Urinary bladder (tissue), 4 donors: ENCODE data around the gene IMPA2. TPM values are rescaled to one million over a fixed set of nuclear protein-coding genes. Genes with fewer than 3 reads are reported as not detected.
"Not testable (repeated sequence)": the region's sequence is repeated elsewhere in the genome, so short reads cannot be mapped to it uniquely, and the experiment has no call there.

Source experiments
- DNase-seq: peaks from one replicate; pipeline ENCODE4 v3.0.0-alpha.2; 2015; ENCODE audit errors: extremely low spot score
- H3K27ac ChIP-seq: one replicate; pipeline ENCODE4 v1.5.1; 2013; ENCODE audit warnings: low read depth, mild to moderate bottlenecking, moderate library complexity
- H3K36me3 ChIP-seq: one replicate; pipeline ENCODE4 v1.6.1; 2013; ENCODE audit warnings: mild to moderate bottlenecking, moderate library complexity; ENCODE audit not compliant: insufficient read depth
- H3K4me1 ChIP-seq: one replicate; pipeline ENCODE4 v1.6.1; 2013; ENCODE audit warnings: mild to moderate bottlenecking, moderate library complexity; ENCODE audit not compliant: insufficient read depth
- H3K4me3 ChIP-seq: one replicate; pipeline ENCODE4 v1.5.1; 2013; ENCODE audit warnings: low read depth, low read length
- WGBS: extraction: QIAGEN DNeasy Blood & Tissue Kit; methylation state at CpG from one replicate; pipeline ENCODE4 v1.1.7; 2013; 5-methylcytosine and 5-hydroxymethylcytosine counted together
- polyA plus RNA-seq: library from polyadenylated mRNA; stranded (reverse); fragments of 200-250 nt; gene quantifications from one replicate; pipeline ENCODE4 v1.2.3, GENCODE V29; 2013
- total RNA-seq: library from RNA; depleted of rRNA; stranded (reverse); fragments of >200 nt; gene quantifications from one replicate; pipeline ENCODE4 v1.2.3, GENCODE V29; 2014
- donor health status: healthy with polysubstance abuse.
- donor health status: healthy.

The IMPA2 gene
- total RNA-seq = 38.2 TPM
- polyA plus RNA-seq = 111 TPM

DNA sequence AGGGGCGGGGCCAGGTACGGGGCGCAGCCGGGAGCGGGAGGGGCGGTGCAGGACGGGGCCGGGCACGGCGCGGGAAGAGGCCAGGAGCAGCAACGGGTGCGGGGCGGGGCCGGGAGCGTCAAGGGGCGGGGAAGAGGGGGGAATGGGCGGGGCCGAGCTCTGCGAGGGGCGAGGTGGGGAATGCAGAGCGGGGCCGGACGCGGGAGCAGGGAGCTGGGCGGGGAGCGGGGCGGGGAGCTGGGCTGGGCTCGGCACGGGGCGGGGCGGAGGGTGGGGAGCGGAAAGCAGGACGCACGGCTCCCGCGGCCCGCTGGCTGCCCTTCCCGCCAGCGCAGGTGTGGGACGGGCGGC, at the start of gene IMPA2:
Gene IMPA2, plus strand, starts transcription at position 316 of the 351 bp plus-strand sequence. CDS start 163 bp downstream, outside the sequence.
- Histone ChIP-seq H3K4me3 (peak within 1 kb of the TSS; percentile 61), H3K36me3 (no peaks in the 10 kb centered on the region), H3K4me1 (no peaks in the 10 kb centered on the region), H3K27ac (peak within 1 kb of the TSS; percentile 91)
- WGBS = under 1% methylated on average over 42 of the region's 42 CpGs
- DNase-seq = no peak

- H3K36me3 ChIP-seq = no peaks in the 10 kb centered on the region
- WGBS = 92% methylated on average over 14 of the region's 14 CpGs
- no peak overlapping the region for H3K4me3 ChIP-seq
- no peak overlapping the region for H3K27ac ChIP-seq
- H3K4me1 ChIP-seq = no peaks in the 10 kb centered on the region
- DNase-seq = no peak
Measured at GRCh38 chr18:11932393-11932792, 48.9 kb upstream of the IMPA2 start.

GRCh38 chr18:11937874-11938478, 43.3 kb upstream of the IMPA2 start:
- H3K4me1 ChIP-seq = no peaks in the 10 kb centered on the region
- peak; percentile 41 for DNase-seq
- 6% methylated on average over 4 of the region's 4 CpGs for WGBS
- H3K4me3 ChIP-seq = no peak overlapping the region
- no peak overlapping the region for H3K27ac ChIP-seq
- H3K36me3 ChIP-seq = no peaks in the 10 kb centered on the region

GRCh38 chr18:11940956-11941355, 40.4 kb upstream of the IMPA2 start:
- no peak overlapping the region for H3K4me3 ChIP-seq
- no peaks in the 10 kb centered on the region for H3K4me1 ChIP-seq
- WGBS = 82% methylated on average over 2 of the region's 2 CpGs
- no peak overlapping the region for H3K27ac ChIP-seq
- no peak for DNase-seq
- no peaks in the 10 kb centered on the region for H3K36me3 ChIP-seq

DNA sequence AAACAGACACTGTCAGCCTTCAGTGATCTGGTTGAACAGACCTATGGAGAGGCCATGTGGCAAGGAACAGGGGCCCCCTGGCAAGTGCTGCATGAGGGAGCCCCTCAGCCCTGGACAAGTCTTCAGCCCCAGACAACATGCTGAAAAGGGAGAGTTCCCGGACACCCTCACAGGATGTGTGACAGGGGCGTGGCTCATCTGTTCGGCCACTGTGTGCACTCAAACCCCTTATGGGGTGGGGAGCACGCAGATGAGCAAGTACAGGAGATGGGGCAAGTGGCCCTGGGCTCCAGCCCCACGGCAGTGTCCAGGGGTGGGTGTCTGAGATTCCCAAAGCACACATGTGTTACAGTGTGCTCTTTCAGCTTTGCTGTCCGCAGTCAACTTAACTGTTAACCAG, 37.8 kb upstream of the IMPA2 start:
- DNase-seq = no peak
- Histone ChIP-seq H3K27ac (no peak overlapping the region), H3K4me1 (no peaks in the 10 kb centered on the region), H3K36me3 (no peaks in the 10 kb centered on the region), H3K4me3 (no peak overlapping the region)
- 79% methylated on average over 6 of the region's 6 CpGs for WGBS

DNA sequence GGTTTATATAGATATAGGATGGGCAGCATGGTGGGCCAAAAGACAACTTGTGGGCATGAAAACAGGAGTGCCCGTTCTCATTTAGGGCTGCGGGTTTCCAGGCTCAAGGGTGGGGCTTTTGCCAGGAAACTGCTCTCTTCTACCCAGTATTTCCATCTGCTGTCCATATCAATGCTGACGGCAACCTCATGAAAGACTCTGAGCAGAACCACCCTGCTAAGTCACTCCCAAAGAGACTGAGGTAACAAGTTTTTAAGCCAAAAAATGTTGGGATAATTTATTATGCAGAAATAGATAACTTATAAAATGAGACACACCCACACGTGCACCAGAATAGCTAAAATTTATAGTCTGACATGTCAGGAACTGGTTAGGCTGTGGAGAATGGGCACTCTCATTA, 37.1 kb upstream of the IMPA2 start:
- H3K4me1 ChIP-seq = no peaks in the 10 kb centered on the region
- WGBS = 89% methylated on average over 4 of the region's 4 CpGs
- H3K4me3 ChIP-seq = no peak overlapping the region
- no peaks in the 10 kb centered on the region for H3K36me3 ChIP-seq
- H3K27ac ChIP-seq = no peak overlapping the region
- DNase-seq = no peak

DNA sequence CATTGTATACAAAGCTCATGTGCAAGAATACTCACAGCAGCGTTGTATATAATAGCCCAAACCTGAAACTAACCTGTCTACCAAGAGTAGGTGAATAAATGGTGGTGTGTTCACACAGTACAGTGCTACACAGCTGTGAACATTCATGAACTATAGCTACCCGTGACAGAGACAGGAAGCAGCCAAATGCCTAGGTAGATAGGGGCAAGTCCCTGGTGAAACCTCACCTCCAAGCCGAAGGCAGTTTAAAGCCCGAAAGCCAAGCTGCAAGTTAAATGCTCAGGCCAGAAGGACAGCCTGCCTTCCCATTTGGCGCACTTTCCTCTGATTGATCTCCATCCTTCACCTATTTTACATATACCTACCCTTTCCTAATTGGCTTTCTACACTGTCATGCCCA, 36.5 kb upstream of the IMPA2 start:
- no peaks in the 10 kb centered on the region for H3K36me3 ChIP-seq
- WGBS = 83% methylated on average over 5 of the region's 5 CpGs
- H3K4me3 ChIP-seq = no peak overlapping the region
- DNase-seq = no peak
- H3K4me1 ChIP-seq = no peaks in the 10 kb centered on the region
- H3K27ac ChIP-seq = no peak overlapping the region

GRCh38 chr18:11945834-11946659, 35.3 kb upstream of the IMPA2 start:
- H3K27ac ChIP-seq, H3K36me3 ChIP-seq, H3K4me1 ChIP-seq, H3K4me3 ChIP-seq, DNase-seq: not testable (repeated sequence)
- WGBS = 86% methylated on average over 22 of the region's 22 CpGs

DNA sequence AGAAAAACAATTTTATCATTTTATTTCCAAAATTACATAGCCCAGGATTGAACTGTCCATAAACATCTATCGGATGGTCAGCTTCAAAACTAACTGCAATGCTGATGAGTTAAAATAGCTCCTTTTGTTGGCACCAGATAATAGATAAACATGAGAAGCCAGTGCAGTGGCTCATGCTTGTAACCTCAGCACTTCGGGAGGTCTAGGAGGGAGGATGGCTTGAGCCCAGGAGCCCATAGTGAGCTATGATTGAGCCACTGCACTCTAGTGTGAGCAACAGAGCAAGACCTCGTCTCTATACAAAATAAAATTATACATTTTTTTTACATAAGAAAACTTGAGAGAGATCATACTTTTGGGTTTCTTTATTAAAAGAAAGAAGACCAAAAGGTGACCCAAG, 34.6 kb upstream of the IMPA2 start:
- 12% methylated on average over 3 of the region's 3 CpGs for WGBS
- no peaks in the 10 kb centered on the region for H3K4me1 ChIP-seq
- H3K4me3 ChIP-seq = no peak overlapping the region
- no peak overlapping the region for H3K27ac ChIP-seq
- DNase-seq = no peak
- H3K36me3 ChIP-seq = no peaks in the 10 kb centered on the region

- 7% methylated on average over 55 of the region's 55 CpGs for WGBS
- Histone ChIP-seq H3K4me3 (peak overlapping the region; percentile 34), H3K36me3 (no peaks in the 10 kb centered on the region), H3K27ac (peak overlapping the region; percentile 92), H3K4me1 (no peaks in the 10 kb centered on the region)
- peak; percentile 67 for DNase-seq
Measured at GRCh38 chr18:11947214-11948191, 33.8 kb upstream of the IMPA2 start.

DNA sequence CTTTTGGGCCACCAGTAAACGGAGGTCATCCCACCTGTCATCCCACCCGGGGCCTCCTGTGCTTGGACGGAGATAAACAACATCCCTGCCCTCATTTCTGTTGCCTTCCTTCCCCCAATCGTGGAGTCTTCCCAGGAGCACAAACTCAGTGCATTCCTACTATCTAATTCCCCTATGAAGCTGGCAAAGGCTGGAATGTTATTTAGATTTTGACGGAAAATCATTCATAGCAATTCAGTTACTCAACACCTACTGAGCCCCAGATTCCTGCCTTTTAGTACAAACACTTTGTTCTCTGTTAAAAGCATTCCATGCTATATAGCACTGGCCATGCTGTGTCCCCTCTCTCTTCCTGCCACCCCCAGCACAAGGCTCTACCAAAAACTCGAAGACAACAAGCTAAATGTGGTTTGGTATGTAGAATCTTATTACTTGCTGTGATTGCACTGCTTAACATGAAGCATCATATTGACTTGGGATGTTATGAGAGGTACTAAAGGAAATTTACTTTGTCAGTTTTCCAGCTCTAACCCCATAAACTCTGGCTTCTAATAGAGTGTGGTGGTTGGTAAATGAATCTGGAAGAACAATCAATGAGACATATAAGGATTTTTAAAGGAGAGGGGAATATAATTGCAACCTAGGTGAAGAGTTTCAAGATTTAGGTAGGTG, 32.3 kb upstream of the IMPA2 start:
- Histone ChIP-seq H3K4me1 (no peaks in the 10 kb centered on the region), H3K27ac (no peak overlapping the region), H3K4me3 (no peak overlapping the region), H3K36me3 (no peaks in the 10 kb centered on the region)
- DNase-seq = no peak
- WGBS = 43% methylated on average over 6 of the region's 6 CpGs

- DNase-seq = no peak
- no peak overlapping the region for H3K27ac ChIP-seq
- H3K4me1 ChIP-seq = peaks cover 2% of the 10 kb centered on the region
- 74% methylated on average over 5 of the region's 5 CpGs for WGBS
- H3K36me3 ChIP-seq = no peaks in the 10 kb centered on the region
- no peak overlapping the region for H3K4me3 ChIP-seq
Measured at GRCh38 chr18:11950824-11951223, 30.5 kb upstream of the IMPA2 start.

- H3K36me3 ChIP-seq = no peaks in the 10 kb centered on the region
- H3K27ac ChIP-seq = no peak overlapping the region
- H3K4me1 ChIP-seq = peaks cover 2% of the 10 kb centered on the region
- DNase-seq = no peak
- H3K4me3 ChIP-seq = no peak overlapping the region
- WGBS = 37% methylated on average over 9 of the region's 9 CpGs
Measured at GRCh38 chr18:11951390-11951851, 29.9 kb upstream of the IMPA2 start.
